D341Med (cell line): ENCODE data around the gene CRIP2.

Experiments used
- DNase-seq: peaks from one replicate; pipeline ENCODE4 v3.0.0; 2012; ENCODE audit warnings: low spot score

The CRIP2 gene

DNA sequence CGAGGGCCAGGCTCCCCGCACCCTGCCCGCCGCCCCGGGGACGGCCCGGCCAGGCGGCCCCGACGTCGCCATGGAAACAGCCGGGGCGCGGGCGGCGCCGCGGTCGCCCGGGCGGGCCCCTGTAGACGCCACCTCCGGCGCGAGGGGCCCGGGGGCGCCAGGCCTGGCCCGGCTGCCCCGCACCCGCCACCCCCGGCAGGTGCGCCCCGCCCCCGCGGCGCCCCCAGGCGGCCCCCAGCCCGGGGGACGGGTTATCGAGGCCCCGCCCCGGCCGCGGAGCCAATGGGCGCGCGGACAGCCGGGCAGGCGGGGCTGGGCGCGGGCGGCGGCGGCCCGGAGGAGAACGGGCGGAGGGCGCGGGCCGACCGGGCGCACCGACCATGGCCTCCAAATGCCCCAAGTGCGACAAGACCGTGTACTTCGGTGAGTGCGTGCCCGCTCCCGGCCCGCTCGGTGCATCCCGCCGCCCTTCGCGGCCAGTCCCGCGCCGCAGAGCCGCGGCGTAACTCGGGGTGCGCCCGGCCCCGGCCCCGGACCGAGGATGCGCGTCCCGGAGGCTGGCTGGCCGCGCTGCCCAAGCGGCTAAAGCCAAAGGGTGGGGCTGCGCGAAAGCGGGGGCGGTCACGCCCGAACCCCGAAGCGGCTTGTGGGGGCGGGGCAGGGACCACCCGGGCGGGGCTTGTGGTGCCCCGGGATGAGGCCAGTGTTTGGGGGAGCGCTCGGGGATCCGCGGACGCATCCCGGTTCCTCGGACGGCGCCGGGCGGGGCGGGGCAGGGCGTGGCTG is at the start of gene CRIP2:
TSS of gene CRIP2 (plus strand) at position 339 of the 786 bp plus-strand sequence. CDS start at position 381, 42 bp downstream.
- DNase-seq, result peak; percentile 93

- DNase-seq, result no peak
These were observed 49.8 kb upstream of the CRIP2 start for GRCh38 chr14:105424861-105425260.

DNA sequence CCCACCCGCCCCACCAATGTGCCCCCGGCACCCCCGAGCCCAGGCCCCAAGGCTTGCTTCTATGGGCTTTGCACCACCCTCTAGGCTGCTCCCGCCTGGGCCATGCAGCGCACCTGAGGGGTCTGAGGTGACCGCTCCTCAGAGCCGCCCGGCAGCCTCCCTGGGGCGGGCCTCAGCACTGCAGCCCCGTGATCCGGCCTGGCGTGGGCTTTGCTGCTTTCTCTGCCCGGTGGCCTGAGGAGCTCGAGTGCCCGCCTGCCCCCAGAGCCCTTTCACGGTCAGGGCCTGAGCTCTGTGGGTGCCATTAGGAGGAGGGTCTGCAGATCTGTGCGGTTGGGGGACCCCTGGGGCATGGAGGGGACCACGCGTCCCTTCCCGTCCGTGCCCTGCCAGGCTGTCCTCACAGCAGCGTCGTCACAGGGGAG is 48.8 kb upstream of the CRIP2 start:
- DNase-seq, result peak; percentile 34

GRCh38 chr14:105426416-105427130 is 48.0 kb upstream of the CRIP2 start:
- peak; percentile 37 for DNase-seq

GRCh38 chr14:105427412-105427811 is 47.2 kb upstream of the CRIP2 start:
- DNase-seq, result no peak

- DNase-seq, result no peak
These were observed 46.6 kb upstream of the CRIP2 start for GRCh38 chr14:105427936-105428485.

- no peak for DNase-seq
These were observed 44.6 kb upstream of the CRIP2 start for GRCh38 chr14:105430042-105430441.

DNA sequence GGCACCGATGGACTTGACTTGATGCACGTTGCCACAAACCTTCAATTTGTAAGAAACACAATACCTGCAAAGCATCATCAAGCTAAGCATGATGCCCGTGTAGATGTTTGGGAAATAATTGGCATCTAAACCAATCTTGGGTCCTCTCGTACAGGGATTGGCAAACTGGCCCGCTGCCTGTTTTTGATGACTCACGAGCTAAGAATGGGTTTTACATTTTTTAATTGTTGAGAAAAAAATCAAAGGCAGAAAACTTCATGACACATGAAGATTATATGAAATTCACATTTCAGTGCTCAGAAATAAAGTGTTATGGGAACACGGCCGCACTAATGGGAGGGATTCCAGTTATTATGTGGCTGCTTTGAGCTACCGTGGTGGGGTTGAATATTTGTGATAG is 44.1 kb upstream of the CRIP2 start:
- DNase-seq, result no peak

GRCh38 chr14:105431256-105431655 is 43.4 kb upstream of the CRIP2 start:
- no peak for DNase-seq

- no peak for DNase-seq
These were observed 42.0 kb upstream of the CRIP2 start for GRCh38 chr14:105432657-105433056.

DNA sequence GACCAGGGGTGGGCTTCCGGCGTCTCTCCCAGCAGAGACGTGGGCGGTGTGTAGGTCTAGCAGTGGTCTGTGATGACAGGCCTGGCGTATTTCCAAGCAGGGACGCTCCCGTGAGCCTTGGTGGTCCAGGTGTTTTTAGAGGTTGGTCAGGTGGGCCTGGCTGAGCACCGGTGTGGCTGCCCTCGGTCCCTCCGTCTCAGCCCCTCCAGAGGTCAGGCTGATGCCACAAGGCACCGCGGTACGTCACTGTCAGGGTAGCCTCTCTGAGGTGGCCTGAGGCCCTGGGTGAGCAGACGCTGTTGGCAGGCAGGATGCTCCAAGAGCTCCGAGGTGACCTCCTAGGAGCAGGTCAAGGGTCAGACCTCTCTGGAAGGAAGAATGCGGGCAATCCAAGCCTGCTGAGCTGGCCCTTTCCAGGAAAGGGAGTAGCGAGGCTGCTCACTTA is 41.4 kb upstream of the CRIP2 start:
- DNase-seq, result no peak

DNA sequence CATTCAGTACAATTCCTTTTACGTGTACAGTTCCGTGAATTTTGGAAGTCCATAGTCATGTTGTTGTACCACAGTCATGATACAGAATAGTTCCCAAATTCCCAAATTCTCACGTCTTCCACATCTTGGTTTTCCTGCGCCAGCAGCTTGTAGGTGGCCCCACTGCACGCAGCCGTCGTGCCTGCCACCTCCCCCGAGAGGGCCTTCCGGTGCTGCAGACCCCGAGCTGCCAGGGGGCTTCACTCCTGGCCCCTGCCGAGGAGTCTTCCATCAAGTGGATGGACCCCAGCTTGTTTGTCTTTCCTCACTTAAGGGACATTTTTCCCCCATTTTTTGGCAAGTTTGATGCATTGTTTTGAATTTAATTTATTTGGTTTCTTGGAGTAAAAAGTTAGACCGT is 38.2 kb upstream of the CRIP2 start:
- no peak for DNase-seq

DNA sequence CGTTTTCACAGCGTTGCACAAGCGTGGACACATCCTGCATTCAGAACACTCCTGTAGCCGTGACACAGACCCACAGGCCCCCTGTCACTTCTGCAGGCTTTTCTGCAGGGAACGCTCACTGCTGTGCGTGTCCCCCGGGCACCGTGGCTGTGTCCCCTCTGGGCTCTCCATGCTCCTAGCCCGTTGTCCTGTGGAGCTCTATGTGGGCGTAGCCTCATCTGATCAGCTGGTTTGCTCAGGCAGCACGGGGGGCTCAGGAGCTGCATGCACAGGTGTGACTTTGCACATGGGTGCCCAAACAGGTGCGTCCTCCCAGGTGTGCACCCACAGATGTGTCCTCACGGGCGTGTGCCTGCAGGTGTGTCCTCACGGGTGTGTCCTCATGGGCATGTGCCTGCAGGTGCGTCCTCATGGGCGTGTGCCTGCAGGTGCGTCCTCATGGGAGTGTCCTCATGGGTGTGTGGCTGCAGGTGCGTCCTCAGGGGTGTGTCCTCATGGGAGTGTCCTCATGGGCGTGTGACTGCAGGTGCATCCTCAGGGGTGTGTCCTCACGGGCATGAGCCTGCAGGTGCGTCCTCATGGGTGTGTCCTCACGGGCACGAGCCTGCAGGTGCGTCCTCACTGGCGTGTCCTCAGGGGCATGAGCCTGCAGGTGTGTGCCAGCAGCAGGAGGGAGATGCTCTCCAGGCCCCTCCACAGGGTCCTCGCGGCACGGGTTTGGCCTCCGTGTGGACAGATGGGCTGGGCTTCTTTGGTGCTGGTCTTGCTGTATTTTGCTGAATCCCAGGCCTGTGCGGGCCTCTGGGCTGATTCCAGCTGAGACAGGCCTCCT is 37.5 kb upstream of the CRIP2 start:
- no peak for DNase-seq

- DNase-seq, result no peak
These were observed 36.7 kb upstream of the CRIP2 start for GRCh38 chr14:105437723-105438500.

DNA sequence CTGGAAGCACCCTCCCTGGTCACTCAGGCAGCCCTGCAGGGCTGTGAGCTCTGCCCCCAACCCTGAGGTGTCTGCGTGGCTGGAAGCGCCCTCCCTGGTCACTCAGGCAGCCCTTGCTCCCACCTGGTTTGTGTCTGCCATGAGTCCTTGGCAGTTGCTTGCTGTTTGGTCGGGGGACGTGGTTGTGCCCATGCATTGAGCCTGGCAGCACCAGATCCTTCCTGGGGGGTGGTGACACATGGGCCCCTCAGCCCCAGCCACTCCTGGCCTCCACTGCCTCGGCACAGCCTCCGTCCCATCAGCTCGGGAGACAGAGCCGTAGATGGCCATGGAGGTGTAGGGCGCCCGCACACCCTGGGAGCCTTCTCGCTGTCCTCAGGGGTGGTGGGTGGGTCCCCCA is 35.4 kb upstream of the CRIP2 start:
- DNase-seq, result no peak

DNA sequence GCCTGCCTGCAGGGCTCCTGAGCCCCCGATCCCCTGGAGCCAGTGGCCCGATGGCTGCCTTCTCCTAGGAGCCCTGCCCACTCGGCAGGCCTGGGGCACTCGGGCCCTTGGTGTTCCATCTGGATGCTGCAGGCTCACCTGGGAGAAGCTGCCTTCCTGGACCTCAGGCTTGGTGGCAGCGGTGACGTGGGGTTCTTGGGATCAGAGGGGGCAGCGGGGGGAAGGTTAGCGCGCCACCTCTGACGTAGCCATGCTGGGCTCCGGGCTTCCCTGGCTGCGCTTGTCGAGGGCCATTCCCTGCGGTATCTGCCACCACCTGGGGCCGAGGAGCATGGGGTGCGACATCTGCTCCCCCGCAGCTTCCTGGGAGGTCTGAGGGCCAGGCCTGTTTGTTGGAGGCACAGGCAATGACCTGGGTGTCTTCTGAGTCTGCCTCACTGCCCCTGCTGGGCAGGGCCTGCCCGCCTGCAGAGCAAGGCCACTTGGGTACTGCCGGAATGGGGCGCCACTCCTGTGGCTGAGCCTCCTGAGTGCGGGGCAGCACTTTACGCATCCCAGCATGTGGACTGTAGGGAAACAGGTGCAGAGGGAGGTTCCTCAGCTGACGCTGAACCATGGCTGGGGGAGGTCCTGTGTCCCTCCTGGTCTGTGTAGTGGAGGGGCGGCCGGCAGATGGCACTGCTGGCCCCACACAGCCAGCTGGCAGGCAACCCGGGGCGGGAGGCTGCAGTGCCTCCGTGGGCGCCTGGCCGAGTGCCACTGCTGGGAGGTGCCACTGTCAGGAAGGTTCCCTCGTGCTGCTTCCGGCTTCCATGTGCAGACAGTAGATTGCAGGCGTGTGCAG is 34.7 kb upstream of the CRIP2 start:
- peak; percentile 81 for DNase-seq

- DNase-seq, result no peak
These were observed 34.1 kb upstream of the CRIP2 start for GRCh38 chr14:105440554-105440900.

DNA sequence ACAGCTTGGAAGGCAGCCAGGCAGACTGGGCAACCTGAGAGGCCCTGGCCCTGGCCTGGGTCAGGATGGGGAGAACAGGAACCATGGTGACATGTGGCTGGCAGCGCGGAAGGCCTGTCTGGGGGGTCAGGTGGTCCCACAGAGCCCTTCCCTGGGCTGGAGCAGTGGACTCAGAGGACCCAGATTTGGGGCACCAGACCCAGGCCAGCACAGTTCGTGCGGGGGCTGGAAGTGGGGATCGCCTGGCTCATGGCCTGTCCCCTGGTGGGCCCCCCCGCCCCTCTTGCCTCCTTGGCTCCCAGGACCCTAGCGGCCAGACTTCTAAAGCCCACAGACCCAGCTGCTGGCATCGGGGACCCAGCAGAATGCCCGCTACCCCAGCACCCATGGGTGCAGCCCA is 33.6 kb upstream of the CRIP2 start:
- no peak for DNase-seq

- no peak for DNase-seq
These were observed 32.5 kb upstream of the CRIP2 start for GRCh38 chr14:105442125-105442524.

- no peak for DNase-seq
These were observed 31.8 kb upstream of the CRIP2 start for GRCh38 chr14:105442834-105443233.

- DNase-seq, result no peak
These were observed 29.8 kb upstream of the CRIP2 start for GRCh38 chr14:105444859-105445258.
